H9 (cell line): ENCODE measurements around the gene ITGB1BP1. TPM values are rescaled to one million over a fixed set of nuclear protein-coding genes. Genes with fewer than 3 reads are reported as not detected.

Experiments
- DNase-seq: peaks from one replicate; pipeline ENCODE4 v3.0.0-alpha.2; 2017
- H2AFZ ChIP-seq: one replicate; pipeline ENCODE4 v1.6.1; 2013; ENCODE audit warnings: mild to moderate bottlenecking, low read length, control low read depth, moderate library complexity
- H2AK5ac ChIP-seq: 2 replicates; pipeline ENCODE4 v1.6.1; 2013; ENCODE audit warnings: low read length, control low read depth, mixed read lengths; ENCODE audit not compliant: insufficient read length
- H2BK120ac ChIP-seq: one replicate; pipeline ENCODE4 v1.6.1; 2013; ENCODE audit warnings: low read depth, mild to moderate bottlenecking, low read length, control low read depth, inconsistent platforms; ENCODE audit not compliant: poor library complexity, severe bottlenecking
- H2BK12ac ChIP-seq: 2 replicates; pipeline ENCODE4 v1.6.1; 2013; ENCODE audit warnings: low read length, control low read depth, mixed read lengths, low read depth; ENCODE audit not compliant: insufficient read length
- H2BK15ac ChIP-seq: 2 replicates; pipeline ENCODE4 v1.6.1; 2013; ENCODE audit warnings: low read depth, low read length, control low read depth
- H2BK20ac ChIP-seq: one replicate; pipeline ENCODE4 v1.6.1; 2013; ENCODE audit warnings: low read depth, mild to moderate bottlenecking, low read length, control low read depth, inconsistent platforms; ENCODE audit not compliant: poor library complexity, severe bottlenecking
- H2BK5ac ChIP-seq: 2 replicates; pipeline ENCODE4 v1.6.1; 2013; ENCODE audit warnings: low read length, control low read depth, mixed read lengths; ENCODE audit not compliant: insufficient read length
- H3K14ac ChIP-seq: 2 replicates; pipeline ENCODE4 v1.6.1; 2013; ENCODE audit warnings: low read length, control low read depth; ENCODE audit not compliant: insufficient read depth
- H3K18ac ChIP-seq: 2 replicates; pipeline ENCODE4 v1.6.1; 2013; ENCODE audit warnings: low read depth, mild to moderate bottlenecking, mixed read lengths, low read length, control low read depth; ENCODE audit not compliant: insufficient read length
- H3K23ac ChIP-seq: 2 replicates; pipeline ENCODE4 v1.6.1; 2013; ENCODE audit warnings: low read length, control low read depth, mixed read lengths, low read depth; ENCODE audit not compliant: insufficient read length
- H3K23me2 ChIP-seq: 2 replicates; pipeline ENCODE4 v1.6.1; 2013; ENCODE audit warnings: low read depth, mild to moderate bottlenecking, mixed read lengths, low read length, control low read depth; ENCODE audit not compliant: insufficient read length, poor library complexity, severe bottlenecking
- H3K27ac ChIP-seq: 2 replicates; pipeline ENCODE4 v1.5.1; 2013; ENCODE audit warnings: low read length, control low read depth, mixed read lengths, low read depth; ENCODE audit not compliant: insufficient read length
- H3K27me3 ChIP-seq: 2 replicates; pipeline ENCODE4 v1.6.1; 2013; ENCODE audit warnings: low read length, control low read depth, inconsistent platforms; ENCODE audit not compliant: insufficient read depth
- H3K4ac ChIP-seq: 2 replicates; pipeline ENCODE4 v1.6.1; 2013; ENCODE audit warnings: low read depth, mild to moderate bottlenecking, control low read depth, inconsistent platforms, low read length, moderate library complexity
- H3K4me1 ChIP-seq: 2 replicates; pipeline ENCODE4 v1.6.1; 2013; ENCODE audit warnings: low read length, control low read depth, inconsistent platforms; ENCODE audit not compliant: insufficient read depth
- H3K4me2 ChIP-seq: 2 replicates; pipeline ENCODE4 v1.6.1; 2013; ENCODE audit warnings: low read length, control low read depth, mixed read lengths; ENCODE audit not compliant: insufficient read length, insufficient read depth
- H3K56ac ChIP-seq: 2 replicates; pipeline ENCODE4 v1.6.1; 2013; ENCODE audit warnings: low read depth, mild to moderate bottlenecking, mixed read lengths, low read length, control low read depth; ENCODE audit not compliant: insufficient read length
- H3K79me1 ChIP-seq: 2 replicates; pipeline ENCODE4 v1.6.1; 2013; ENCODE audit warnings: low read depth, mild to moderate bottlenecking, moderate library complexity, low read length, control low read depth, inconsistent platforms; ENCODE audit not compliant: insufficient read depth, poor library complexity, severe bottlenecking
- H3K79me2 ChIP-seq: 2 replicates; pipeline ENCODE4 v1.6.1; 2013; ENCODE audit warnings: low read length, control low read depth, inconsistent platforms; ENCODE audit not compliant: insufficient read depth
- H3K9ac ChIP-seq: 2 replicates; pipeline ENCODE4 v1.6.1; 2013; ENCODE audit warnings: low read length, control low read depth, mixed read lengths; ENCODE audit not compliant: insufficient read length; ENCODE audit errors: extremely low read depth
- H3K9me3 ChIP-seq: one replicate; pipeline ENCODE4 v1.6.1; 2013; ENCODE audit warnings: low read depth, low read length, inconsistent platforms; ENCODE audit not compliant: control insufficient read depth
- H3T11ph ChIP-seq: one replicate; pipeline ENCODE4 v1.6.1; 2013; ENCODE audit warnings: mild to moderate bottlenecking, low read length, control low read depth, inconsistent platforms
- H4K20me1 ChIP-seq: one replicate; pipeline ENCODE4 v1.6.1; 2013; ENCODE audit not compliant: control insufficient read depth, insufficient read length, insufficient read depth
- H4K5ac ChIP-seq: 2 replicates; pipeline ENCODE4 v1.6.1; 2013; ENCODE audit warnings: low read depth, mild to moderate bottlenecking, mixed read lengths, low read length, control low read depth; ENCODE audit not compliant: insufficient read length
- H4K8ac ChIP-seq: replicated peaks from 2 replicates; pipeline ENCODE4 v1.6.1; 2013; ENCODE audit warnings: low read length, control low read depth, mixed read lengths, low read depth; ENCODE audit not compliant: insufficient read length
- H4K91ac ChIP-seq: 2 replicates; pipeline ENCODE4 v1.6.1; 2013; ENCODE audit warnings: low read depth, mild to moderate bottlenecking, moderate library complexity, mixed read lengths, low read length, control low read depth; ENCODE audit not compliant: insufficient read length
- H3K27ac Mint-ChIP-seq, 3 experiments: 2 replicates in 2 of 3; 3 replicates in 1 of 3; pipeline ENCODE4 v1.8.0; 2020 to 2021; ENCODE audit warnings: mixed read lengths in 3 of 3, mild to moderate bottlenecking in 1 of 3, moderate library complexity in 1 of 3
- H3K27me3 Mint-ChIP-seq: 2 replicates; pipeline ENCODE4 v1.8.0; 2021; ENCODE audit warnings: low read depth, mild to moderate bottlenecking, moderate library complexity, mixed read lengths
- H3K36me3 Mint-ChIP-seq, 3 experiments: 2 replicates in 2 of 3; 3 replicates in 1 of 3; pipeline ENCODE4 v1.8.0; 2020 to 2021; ENCODE audit warnings: low read depth in 3 of 3, mixed read lengths in 3 of 3; ENCODE audit not compliant: insufficient read depth in 1 of 3
- H3K4me1 Mint-ChIP-seq, 2 experiments: 2 replicates each; pipeline ENCODE4 v1.8.0; 2020; ENCODE audit warnings: mixed read lengths in 2 of 2
- H3K4me3 Mint-ChIP-seq, 2 experiments: 2 replicates in 1 of 2; 3 replicates in 1 of 2; pipeline ENCODE4 v1.8.0; 2020 to 2021; ENCODE audit warnings: mild to moderate bottlenecking in 2 of 2, mixed read lengths in 2 of 2, moderate library complexity in 1 of 2
- H3K9me3 Mint-ChIP-seq, 2 experiments: 2 replicates in 1 of 2; 3 replicates in 1 of 2; pipeline ENCODE4 v1.8.0; 2020; ENCODE audit warnings: mild to moderate bottlenecking in 2 of 2, mixed read lengths in 2 of 2, moderate library complexity in 1 of 2
- CTCF ChIP-seq: fragments of 200-600 bp; sonication (generic); conservative IDR thresholded peaks from 3 replicates; pipeline ENCODE4 v1.8.0; 2021; ENCODE audit warnings: antibody characterized with exemption, mild to moderate bottlenecking
- WGBS: extraction: QIAGEN DNeasy Blood & Tissue Kit; methylation state at CpG from one replicate; pipeline ENCODE4 v1.1.7; 2013; ENCODE audit warnings: missing lambda C conversion rate, low lambda C conversion rate, mixed read lengths; ENCODE audit not compliant: insufficient read length; ENCODE audit errors: extremely low coverage; 5-methylcytosine and 5-hydroxymethylcytosine counted together
- total RNA-seq: library from RNA; stranded (reverse); gene quantifications from 2 replicates; pipeline ENCODE4 v1.2.1, GENCODE V29; 2021

ITGB1BP1 gene
- total RNA-seq, 1 experiment from 2014 or later = 38.7 TPM

GRCh38 chr2:9390991-9391390 is 32.3 kb downstream of the ITGB1BP1 start:
- H3K14ac ChIP-seq = no peak overlapping the region; the same call in 1 of the 2 replicates
- no peak overlapping the region for H3K4ac ChIP-seq
- no peak overlapping the region for H3K27ac ChIP-seq
- no peaks in the 10 kb centered on the region for H3K79me2 ChIP-seq
- H3K79me1 ChIP-seq = no peaks in the 10 kb centered on the region
- Mint-ChIP-seq H3K36me3 (peaks cover 2 to 35% (median 22%) of the 10 kb centered on the region in 3 experiments; a peak in 6 of 7 replicates), H3K27me3 (no peaks in the 10 kb centered on the region), H3K4me1 (peaks cover 16 to 24% of the 10 kb centered on the region in 2 experiments), H3K9me3 (no peaks in the 10 kb centered on the region), H3K4me3 (no peak overlapping the region), H3K27ac (peak overlapping the region in 2 of 3 experiments; percentile 39 to 50; a peak in 2 of 7 replicates)
- no peak overlapping the region for H2AK5ac ChIP-seq
- no peak for TF ChIP-seq CTCF
- no peak overlapping the region for H3K18ac ChIP-seq
- no peak overlapping the region for H2BK5ac ChIP-seq
- peaks cover 3% of the 10 kb centered on the region; the same call in 1 of the 2 replicates for H3K4me1 ChIP-seq
- no peak overlapping the region for H2BK120ac ChIP-seq
- no peak overlapping the region for H3K4me2 ChIP-seq
- no peaks in the 10 kb centered on the region for H3K9me3 ChIP-seq
- H4K91ac ChIP-seq = no peak overlapping the region
- WGBS = no CpG with 5 or more reads among the region's 19 CpGs
- H2AFZ ChIP-seq = no peak overlapping the region
- H2BK12ac ChIP-seq = no peak overlapping the region
- no peaks in the 10 kb centered on the region for H4K20me1 ChIP-seq
- no peaks in the 10 kb centered on the region for H3K23me2 ChIP-seq
- no peak overlapping the region for H3K9ac ChIP-seq
- DNase-seq = no peak
- no peak overlapping the region for H4K5ac ChIP-seq
- no peak overlapping the region for H2BK15ac ChIP-seq
- no peak overlapping the region for H3T11ph ChIP-seq
- no peak overlapping the region for H4K8ac ChIP-seq
- H3K56ac ChIP-seq = no peak overlapping the region
- H3K27me3 ChIP-seq = no peaks in the 10 kb centered on the region
- H2BK20ac ChIP-seq = no peak overlapping the region
- H3K23ac ChIP-seq = no peak overlapping the region
